GM12872 (cell line): ENCODE data around the gene JADE2.

Source experiments
- TF ChIP-seq, protein P1 (sequence below): IDR thresholded peaks from 3 replicates; pipeline ENCODE4 v1.5.1; 2011; ENCODE audit warnings: low read depth, mild to moderate bottlenecking, low read length, moderate library complexity; ENCODE audit not compliant: insufficient read depth

Gene JADE2

DNA sequence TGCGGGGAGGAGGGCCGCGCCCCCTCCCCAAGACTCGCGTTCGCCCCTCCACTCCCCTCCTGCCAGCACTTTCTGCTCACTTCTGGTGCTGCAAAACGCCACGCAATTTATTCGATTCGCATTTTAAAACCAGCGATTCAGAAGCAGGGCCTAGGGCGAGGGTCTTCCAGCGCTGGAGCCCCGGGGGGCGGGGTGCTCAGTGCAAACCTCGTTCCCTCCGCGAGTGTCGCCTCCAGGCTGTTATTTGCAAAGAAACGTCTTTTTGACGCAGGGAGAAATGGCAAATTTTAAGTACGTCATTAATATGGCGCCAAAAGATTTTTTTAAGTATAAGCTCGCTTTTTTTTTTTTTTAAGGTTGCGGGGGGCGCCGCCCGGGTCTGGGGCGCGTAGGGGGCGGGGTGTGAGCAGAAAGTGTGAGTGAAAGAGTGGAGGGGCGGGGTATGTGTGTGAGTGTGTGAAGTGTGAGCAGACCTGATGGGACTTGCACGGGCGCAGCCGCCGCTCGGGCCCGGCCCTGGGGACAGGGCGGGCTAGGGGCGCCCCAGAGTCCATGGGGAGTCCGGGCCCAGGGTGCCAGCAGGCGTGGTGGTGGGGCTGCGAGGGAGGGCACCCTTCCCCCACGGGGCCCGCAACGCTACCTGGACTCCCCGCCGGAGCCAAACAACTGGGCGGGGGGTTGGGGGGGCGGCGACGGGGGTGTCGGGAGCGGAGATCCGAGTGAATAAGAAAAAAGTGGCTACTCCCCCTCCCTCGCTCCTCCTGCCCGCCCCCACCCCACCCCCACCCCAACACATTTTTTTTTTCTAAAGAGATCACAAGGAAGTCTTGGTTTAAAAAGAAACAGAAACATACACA, at the start of gene JADE2:
JADE2 (plus strand) TSS at position 845 of the 857 bp plus-strand sequence. CDS start 10,188 bp downstream, outside the sequence.
- TF ChIP-seq, protein P1, sequence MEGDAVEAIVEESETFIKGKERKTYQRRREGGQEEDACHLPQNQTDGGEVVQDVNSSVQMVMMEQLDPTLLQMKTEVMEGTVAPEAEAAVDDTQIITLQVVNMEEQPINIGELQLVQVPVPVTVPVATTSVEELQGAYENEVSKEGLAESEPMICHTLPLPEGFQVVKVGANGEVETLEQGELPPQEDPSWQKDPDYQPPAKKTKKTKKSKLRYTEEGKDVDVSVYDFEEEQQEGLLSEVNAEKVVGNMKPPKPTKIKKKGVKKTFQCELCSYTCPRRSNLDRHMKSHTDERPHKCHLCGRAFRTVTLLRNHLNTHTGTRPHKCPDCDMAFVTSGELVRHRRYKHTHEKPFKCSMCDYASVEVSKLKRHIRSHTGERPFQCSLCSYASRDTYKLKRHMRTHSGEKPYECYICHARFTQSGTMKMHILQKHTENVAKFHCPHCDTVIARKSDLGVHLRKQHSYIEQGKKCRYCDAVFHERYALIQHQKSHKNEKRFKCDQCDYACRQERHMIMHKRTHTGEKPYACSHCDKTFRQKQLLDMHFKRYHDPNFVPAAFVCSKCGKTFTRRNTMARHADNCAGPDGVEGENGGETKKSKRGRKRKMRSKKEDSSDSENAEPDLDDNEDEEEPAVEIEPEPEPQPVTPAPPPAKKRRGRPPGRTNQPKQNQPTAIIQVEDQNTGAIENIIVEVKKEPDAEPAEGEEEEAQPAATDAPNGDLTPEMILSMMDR, result 0 out of 3 replicates have a peak, but pooled peaks have one; percentile 1

DNA sequence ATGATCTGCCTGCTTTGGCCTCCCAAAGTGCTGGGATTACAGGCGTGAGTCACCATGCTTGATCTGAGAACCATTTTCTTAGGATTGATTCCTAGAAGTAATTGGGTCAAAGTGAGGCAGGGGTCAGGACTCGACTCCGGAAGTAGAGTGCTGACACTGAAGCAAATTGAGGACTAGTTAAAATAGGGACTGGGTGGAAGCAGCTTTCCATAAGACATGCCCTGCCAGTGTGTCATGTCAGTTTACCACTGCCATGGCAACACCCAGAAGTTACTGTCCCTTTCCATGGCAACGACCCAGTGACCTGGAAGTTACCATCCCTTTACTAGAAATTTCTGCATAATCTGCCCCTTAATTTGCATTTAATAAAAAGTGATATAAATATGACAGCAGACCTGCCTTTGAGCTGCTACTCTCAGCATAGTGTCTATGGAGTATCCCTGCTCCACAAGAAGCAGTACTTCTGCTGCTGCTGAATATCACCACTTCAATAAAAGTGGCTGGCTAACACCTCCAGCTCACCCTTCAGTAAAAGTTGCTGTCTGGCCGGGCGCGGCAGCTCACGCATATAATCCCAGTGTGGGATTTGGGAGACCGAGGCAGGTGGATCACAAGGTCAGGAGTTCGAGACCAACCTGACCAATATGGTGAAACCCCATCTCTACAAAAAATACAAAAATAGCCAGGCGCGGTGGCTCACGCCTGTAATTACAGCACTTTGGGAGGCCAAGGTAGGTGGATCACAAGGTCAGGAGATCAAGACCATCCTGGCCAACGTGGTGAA, 47.8 kb upstream of the JADE2 start:
- TF ChIP-seq, protein P1, result no peak

DNA sequence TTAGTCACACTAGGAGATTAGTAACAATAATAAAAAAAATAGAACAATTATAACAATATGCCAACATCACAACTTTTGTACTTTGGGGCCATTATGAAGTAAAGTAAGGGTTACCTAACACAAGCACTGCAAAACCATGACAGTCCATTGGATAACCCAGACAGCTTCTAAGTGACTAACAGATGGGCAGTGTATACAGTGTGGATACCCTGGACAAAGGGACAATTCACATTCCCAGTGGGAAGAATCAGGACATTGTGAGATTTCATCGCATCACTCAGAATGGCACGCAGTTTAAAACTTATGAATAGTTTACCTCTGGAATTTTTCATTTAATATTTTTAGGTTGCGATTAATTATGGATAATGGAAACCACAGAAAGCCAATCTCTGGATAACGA, 45.6 kb upstream of the JADE2 start:
- TF ChIP-seq, protein P1, result no peak

DNA sequence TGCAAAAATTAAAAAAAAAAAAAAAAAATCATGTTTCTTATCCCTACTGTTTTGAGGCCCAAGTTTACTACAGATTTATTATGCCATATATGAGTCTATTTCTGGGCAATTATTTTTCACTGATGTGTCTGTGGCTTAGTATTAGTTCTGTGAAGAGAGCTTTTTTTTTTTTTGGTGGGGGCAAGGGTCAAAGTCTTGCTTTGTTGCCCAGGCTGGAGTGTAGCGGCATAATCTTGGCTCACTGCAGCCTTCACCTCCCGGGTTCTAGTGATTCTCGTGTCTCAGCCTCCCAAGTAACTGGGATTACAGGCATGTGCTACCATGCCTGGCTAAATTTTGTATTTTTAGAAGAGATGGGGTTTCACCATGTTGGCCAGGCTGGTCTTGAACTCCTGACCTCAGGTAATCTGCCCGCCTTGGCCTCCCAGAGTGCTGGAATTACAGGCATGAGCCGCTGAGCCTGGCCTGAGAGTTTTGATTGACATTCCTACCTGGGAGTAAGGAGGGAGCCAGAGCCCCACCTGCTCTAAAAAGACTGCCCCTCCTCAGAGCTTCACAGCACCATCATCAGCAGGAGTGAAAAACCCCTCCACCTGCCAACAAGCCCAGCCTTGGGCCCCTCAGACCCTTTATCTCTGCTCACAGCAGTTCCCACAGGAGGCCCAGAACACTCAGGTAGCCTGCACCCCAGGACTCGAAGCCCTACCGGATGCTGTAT, 36.1 kb upstream of the JADE2 start:
- TF ChIP-seq, protein P1, result no peak

DNA sequence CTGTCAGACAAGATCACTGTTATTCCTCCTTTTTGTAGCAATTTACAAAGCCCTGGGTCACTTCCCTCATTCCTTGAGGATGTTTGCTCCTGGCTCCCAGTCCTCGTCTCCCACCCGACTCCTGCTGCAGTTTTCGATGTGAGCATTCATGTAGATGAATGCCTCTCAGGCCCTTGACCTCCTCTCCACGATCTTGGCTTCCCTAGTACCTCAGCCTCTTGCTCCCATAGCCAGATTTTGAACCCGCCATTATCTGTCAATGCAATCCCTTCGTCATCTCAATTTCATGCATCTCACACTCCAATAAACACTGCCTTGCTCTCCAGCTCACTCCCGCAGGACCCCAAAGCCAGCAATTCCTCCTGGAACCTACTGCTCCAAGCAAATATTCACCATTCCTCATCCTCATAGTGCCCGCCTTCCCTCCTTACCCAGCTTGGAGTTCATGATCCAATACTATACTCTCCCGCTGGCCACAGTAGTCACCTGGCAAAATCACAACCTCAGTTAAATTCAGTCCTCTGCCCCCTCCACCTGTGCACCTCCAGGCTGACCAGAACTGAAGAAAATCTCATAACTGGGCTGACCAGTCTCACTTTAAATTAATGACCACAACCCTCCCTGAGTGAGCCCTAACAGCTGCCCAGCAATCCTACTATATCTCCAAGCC, 35.1 kb upstream of the JADE2 start:
- TF ChIP-seq, protein P1, result no peak

DNA sequence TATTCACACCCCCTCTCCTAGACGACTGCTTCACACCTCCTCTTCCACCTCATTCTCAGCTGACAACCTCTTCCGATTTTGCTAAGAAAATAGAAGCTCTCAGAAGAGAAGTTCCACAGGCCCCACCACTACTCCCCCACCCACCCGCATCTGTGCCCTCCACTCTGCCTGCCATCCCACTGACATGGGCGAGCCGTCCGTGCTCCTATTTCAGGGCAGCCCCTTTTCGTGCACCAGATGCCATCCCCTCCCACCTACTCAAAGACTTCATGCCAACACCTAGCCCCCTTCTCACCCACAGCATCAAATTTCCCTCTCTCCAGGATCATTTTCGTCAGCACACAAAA, 34.6 kb upstream of the JADE2 start:
- TF ChIP-seq, protein P1, result no peak
